GM12892 (cell line): Measurements from ENCODE around the gene HPX.

ENCODE experiments used
- POLR2A ChIP-seq: IDR thresholded peaks from 2 replicates; pipeline ENCODE4 v1.6.1; 2011; ENCODE audit warnings: low read depth, low read length, control low read depth
- POLR2AphosphoS5 ChIP-seq: IDR thresholded peaks from 2 replicates; pipeline ENCODE4 v1.6.1; 2011; ENCODE audit warnings: low read depth, low read length, control low read depth

GRCh38 chr11:6481924-6482275 lies 41.1 kb upstream of the HPX start:
- TF ChIP-seq POLR2AphosphoS5 (no peak), POLR2A (no peak)
